Thyroid gland (tissue), 4 donors: Measurements from ENCODE around the gene PIGR.

Experiments
- POLR2A ChIP-seq, 2 donors: fragments of 450-650 bp; IDR thresholded peaks; one replicate each; pipeline ENCODE4 v1.6.1; 2017; ENCODE audit warnings: antibody characterized with exemption in 2 of 2, mild to moderate bottlenecking in 2 of 2, moderate library complexity in 1 of 2
- TF ChIP-seq, protein P1 (sequence below), 6 experiments: fragments of 200-600 bp in 3 of 6; fragments of 450-650 bp in 3 of 6; sonication (generic) in 3 of 6; IDR thresholded peaks; one replicate each; pipeline ENCODE4 v1.5.1; 2016 to 2019; ENCODE audit warnings: antibody characterized with exemption in 6 of 6, mild to moderate bottlenecking in 2 of 6, inconsistent platforms in 1 of 6, moderate library complexity in 1 of 6

- TF ChIP-seq, protein P1, sequence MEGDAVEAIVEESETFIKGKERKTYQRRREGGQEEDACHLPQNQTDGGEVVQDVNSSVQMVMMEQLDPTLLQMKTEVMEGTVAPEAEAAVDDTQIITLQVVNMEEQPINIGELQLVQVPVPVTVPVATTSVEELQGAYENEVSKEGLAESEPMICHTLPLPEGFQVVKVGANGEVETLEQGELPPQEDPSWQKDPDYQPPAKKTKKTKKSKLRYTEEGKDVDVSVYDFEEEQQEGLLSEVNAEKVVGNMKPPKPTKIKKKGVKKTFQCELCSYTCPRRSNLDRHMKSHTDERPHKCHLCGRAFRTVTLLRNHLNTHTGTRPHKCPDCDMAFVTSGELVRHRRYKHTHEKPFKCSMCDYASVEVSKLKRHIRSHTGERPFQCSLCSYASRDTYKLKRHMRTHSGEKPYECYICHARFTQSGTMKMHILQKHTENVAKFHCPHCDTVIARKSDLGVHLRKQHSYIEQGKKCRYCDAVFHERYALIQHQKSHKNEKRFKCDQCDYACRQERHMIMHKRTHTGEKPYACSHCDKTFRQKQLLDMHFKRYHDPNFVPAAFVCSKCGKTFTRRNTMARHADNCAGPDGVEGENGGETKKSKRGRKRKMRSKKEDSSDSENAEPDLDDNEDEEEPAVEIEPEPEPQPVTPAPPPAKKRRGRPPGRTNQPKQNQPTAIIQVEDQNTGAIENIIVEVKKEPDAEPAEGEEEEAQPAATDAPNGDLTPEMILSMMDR (IDR thresholded peaks at IDR 0.05), result no peak
- TF ChIP-seq POLR2A (IDR thresholded peaks at IDR 0.05), result no peak
These were observed 38.2 kb downstream of the PIGR start for GRCh38 chr1:206908038-206908437.
